ENCODE data around the gene RNF114.

RNF114 gene

DNA sequence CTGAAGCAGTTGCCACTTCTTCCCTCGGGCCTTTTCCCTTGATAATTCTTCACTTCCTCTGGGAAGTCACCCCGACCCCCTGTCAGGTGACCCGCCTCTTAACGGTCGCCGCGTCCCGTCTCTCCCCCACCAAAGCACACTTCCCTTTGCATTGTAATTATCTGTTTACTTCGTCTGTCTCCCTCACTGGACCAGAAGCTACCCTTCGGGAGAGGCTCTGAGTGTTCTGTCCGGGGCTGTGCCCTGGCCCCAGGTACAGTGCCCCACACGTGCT, 45.8 kb downstream of the RNF114 start:
- TF ChIP-seq, protein P1, sequence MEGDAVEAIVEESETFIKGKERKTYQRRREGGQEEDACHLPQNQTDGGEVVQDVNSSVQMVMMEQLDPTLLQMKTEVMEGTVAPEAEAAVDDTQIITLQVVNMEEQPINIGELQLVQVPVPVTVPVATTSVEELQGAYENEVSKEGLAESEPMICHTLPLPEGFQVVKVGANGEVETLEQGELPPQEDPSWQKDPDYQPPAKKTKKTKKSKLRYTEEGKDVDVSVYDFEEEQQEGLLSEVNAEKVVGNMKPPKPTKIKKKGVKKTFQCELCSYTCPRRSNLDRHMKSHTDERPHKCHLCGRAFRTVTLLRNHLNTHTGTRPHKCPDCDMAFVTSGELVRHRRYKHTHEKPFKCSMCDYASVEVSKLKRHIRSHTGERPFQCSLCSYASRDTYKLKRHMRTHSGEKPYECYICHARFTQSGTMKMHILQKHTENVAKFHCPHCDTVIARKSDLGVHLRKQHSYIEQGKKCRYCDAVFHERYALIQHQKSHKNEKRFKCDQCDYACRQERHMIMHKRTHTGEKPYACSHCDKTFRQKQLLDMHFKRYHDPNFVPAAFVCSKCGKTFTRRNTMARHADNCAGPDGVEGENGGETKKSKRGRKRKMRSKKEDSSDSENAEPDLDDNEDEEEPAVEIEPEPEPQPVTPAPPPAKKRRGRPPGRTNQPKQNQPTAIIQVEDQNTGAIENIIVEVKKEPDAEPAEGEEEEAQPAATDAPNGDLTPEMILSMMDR (IDR thresholded peaks at IDR 0.05): no peak

DNA sequence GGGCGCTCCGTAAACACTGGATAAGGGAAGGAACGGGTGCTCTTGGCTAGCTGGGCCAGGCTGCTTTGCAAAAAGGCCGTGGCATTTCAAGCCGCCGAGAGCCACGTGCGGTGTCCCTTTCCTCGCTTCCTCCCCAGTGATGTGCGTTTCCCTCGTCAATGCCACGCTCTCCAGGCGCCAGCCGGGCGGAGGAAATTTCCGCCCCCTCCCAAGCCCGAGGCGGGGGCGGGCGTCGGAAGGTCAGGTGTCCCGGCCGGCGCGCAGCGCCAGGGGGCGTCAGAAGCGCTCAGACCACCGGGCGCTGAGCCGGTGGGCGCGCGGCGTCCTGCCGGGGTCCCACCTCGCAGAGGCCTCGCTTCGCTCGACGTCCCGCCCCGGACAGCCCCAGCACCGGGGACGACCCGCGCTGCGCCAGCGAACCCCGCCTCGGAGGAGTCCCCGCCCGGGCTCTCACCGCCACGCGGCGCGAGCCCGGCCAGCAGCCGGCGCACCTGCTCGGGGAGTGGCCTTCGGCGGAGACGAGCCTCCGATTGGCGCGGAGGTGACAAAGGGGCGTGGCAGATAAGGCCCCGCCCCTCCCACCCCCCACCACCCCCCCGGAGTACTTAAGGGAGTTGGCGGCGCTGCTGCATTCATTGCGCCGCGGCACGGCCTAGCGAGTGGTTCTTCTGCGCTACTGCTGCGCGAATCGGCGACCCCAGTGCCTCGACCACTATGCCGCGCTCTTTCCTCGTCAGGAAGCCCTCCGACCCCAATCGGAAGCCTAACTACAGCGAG, 46.3 kb downstream of the RNF114 start, which contains the start of gene SNAI1:
Gene SNAI1, plus strand, starts transcription at position 635 of the 777 bp plus-strand sequence. Its CDS starts 80 bp downstream, at position 715.
- TF ChIP-seq, protein P1 (IDR thresholded peaks at IDR 0.05): peak; percentile 72

DNA sequence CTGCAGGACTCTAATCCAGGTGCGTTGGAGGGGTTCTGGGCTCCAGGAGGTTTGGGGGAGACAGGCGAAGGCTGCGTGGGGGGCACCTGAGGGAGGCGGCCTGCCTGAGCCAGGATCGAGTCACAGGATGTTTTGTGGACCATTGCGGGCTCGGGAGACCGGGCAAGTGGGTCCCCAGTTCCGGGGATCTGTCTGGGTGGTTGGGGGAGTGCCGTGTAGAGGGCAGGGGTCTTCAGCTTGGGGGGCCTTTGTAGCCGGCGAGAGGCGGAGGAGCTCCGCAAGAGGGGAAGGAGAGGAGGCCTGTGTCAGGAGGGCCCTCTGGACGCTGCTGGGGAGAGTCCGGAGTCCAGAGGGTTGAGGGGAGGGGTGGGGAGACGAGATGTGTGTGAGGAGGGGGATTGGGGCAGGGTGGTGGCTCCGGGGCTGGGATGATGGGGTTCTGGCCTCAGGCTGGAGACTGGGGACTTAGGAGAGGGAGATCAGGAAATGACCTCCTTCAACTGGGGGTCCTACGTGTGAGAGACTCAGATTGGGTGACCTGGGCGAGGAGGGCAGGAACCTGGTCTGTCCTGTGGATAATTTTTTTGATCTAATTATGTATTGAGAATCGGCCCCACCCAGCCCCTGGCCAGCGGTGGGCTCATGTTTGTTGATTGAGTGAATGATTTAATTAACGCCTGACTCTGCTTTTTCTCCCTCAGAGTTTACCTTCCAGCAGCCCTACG, 47.1 kb downstream of the RNF114 start:
- TF ChIP-seq, protein P1 (IDR thresholded peaks at IDR 0.05): no peak

DNA sequence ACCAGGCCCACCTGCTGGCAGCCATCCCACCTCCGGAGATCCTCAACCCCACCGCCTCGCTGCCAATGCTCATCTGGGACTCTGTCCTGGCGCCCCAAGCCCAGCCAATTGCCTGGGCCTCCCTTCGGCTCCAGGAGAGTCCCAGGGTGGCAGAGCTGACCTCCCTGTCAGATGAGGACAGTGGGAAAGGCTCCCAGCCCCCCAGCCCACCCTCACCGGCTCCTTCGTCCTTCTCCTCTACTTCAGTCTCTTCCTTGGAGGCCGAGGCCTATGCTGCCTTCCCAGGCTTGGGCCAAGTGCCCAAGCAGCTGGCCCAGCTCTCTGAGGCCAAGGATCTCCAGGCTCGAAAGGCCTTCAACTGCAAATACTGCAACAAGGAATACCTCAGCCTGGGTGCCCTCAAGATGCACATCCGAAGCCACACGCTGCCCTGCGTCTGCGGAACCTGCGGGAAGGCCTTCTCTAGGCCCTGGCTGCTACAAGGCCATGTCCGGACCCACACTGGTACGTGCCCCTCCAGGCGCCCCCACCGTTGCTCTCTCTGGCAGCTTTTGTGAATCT, 47.7 kb downstream of the RNF114 start:
- TF ChIP-seq, protein P1 (IDR thresholded peaks at IDR 0.05): no peak

DNA sequence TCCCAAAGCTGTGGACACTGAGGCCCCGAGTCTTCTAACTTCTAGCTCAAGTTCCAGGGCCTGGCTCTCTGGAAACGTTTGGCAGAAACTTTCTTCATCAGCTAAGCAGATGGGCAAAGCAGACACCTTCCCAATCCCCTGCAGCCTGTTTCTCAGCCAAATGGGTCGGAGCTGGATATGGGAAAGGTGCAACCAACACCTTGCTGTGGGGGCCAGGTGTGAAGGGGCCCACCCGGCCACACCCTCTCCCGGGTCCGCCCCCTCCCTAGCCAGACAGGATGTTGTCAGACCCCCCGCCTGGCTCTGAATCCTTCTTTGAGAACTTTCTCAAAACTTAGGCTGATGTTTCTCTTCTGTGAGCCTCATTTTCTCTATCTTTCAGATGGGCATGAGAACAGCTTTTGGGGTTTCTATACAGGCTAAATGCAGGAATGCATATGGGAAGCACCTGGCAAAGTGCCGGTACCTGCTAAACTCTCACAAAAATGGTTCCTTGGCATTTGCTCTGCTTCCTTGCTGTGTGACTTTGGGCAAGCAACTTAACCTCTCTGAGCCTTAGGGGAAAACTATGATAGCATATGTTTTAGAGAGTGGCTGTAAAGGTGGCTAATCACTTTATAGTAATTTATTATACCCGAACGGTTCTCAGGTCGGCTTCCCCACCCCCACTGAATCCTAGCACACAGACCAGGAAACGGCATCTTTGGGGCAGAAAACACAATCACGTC, 48.4 kb downstream of the RNF114 start:
- TF ChIP-seq, protein P1 (IDR thresholded peaks at IDR 0.05): no peak

DNA sequence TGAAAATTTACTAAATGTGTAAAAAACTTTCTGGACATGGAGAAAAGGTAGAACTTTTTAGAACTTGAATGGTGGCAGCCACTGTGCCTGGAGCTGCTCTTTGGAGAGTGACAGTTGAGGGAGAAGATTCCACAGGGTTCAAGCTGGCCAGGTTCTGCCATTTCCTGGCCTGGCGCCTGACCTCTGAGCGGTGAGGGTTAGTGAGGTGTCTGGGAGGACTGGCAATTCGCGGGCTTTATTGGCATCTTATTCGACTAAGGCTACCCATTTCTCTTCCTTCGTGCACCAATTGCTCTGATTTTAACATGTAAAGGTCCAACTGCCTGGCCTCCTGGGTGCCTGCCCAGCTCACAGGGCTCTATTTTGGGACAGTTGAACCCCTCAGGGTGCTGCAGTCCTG, 49.0 kb downstream of the RNF114 start:
- TF ChIP-seq, protein P1 (IDR thresholded peaks at IDR 0.05): no peak

DNA sequence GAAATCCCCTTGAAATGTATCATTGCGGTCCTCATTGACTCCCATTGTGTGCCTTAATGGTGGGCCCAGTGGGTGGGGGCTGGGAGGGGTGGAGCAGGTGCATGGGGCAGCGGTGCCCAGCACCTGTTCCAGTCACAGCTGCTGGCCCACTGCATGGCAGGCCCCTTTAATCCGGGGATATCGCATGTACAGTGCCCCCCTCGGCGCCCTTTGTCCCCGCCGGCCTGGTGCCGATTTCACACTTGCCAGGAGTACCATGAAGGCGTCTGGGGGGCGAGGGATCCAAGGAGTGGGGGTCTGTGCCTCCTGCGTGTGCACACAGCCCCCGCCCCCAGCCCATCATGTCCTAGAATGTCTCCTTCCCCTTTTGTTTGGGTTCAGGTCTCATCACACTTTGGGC, 49.4 kb downstream of the RNF114 start:
- TF ChIP-seq, protein P1 (IDR thresholded peaks at IDR 0.05): no peak
